SK-N-SH treated with all-trans-retinoic acid at 6 μM for 48 hours (cell line): ENCODE data around the gene SYNE4.
"Not testable (repeated sequence)": the region's sequence is repeated elsewhere in the genome, so short reads cannot be mapped to it uniquely, and the experiment has no call there.

Source experiments
- BACH2 ChIP-seq: fragments of 250-450 bp; sonication (Bioruptor Pico); IDR thresholded peaks from 2 replicates; pipeline ENCODE4 v1.9.0; 2021; ENCODE audit warnings: mild to moderate bottlenecking, borderline replicate concordance
- ESRRG ChIP-seq: fragments of 250-450 bp; sonication (Bioruptor Pico); IDR thresholded peaks from 2 replicates; pipeline ENCODE4 v1.6.1; 2021; ENCODE audit warnings: mild to moderate bottlenecking
- TF ChIP-seq, protein P1 (sequence below): fragments of 250-450 bp; sonication (Bioruptor Pico); IDR thresholded peaks from 2 replicates; pipeline ENCODE4 v1.8.0; 2020; ENCODE audit warnings: mild to moderate bottlenecking, moderate library complexity, borderline replicate concordance

DNA sequence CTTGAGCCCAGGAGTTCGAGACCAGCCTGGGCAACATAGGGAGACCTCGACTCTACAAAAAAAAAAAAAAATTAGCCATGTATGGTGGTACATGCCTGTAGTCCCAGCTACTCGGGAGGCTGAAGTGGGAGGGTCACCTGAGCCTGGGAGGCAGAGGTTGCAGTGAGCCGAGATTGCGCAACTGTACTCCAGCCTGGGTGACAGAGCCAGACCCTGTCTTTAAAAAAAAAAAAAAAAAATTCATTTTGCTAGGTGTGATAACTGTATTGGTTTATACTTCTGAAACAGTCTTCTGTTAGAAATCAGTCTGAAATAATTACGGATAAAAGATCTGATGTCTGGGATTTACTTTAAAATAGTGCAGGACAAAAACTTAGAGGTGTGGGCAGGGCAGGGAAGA is 32.5 kb upstream of the SYNE4 start:
- TF ChIP-seq ESRRG (CRISPR knock-in tag); BACH2: not testable (repeated sequence)
- TF ChIP-seq, protein P1, sequence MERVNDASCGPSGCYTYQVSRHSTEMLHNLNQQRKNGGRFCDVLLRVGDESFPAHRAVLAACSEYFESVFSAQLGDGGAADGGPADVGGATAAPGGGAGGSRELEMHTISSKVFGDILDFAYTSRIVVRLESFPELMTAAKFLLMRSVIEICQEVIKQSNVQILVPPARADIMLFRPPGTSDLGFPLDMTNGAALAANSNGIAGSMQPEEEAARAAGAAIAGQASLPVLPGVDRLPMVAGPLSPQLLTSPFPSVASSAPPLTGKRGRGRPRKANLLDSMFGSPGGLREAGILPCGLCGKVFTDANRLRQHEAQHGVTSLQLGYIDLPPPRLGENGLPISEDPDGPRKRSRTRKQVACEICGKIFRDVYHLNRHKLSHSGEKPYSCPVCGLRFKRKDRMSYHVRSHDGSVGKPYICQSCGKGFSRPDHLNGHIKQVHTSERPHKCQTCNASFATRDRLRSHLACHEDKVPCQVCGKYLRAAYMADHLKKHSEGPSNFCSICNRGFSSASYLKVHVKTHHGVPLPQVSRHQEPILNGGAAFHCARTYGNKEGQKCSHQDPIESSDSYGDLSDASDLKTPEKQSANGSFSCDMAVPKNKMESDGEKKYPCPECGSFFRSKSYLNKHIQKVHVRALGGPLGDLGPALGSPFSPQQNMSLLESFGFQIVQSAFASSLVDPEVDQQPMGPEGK (CRISPR knock-in tag), result not testable (repeated sequence)
